ENCODE results near the gene OR6F1.

DNA sequence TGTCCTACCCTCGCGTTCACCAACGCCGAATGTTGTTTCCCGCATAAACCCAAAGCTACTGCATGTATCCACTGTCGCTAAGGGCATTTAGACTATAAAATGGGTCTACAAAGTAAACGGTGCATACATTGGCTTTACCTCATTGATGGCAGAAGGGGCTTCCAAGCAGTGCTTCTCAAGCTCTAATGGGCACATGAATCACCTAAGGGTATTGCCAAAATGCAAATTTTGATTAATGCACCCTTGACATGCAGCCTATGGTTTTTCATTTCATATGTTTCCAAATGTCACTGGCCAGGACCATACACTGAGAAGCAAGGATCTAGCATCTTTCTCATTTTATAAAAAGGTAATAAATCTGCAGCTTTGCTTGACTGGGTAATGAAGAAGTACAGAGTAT, 2.7 kb downstream of the OR6F1 start:
- no peak for TF ChIP-seq POLR2A (IDR thresholded peaks at IDR 0.05; ENCODE audit: low read length)
- no peak for TF ChIP-seq GATA1 (IDR thresholded peaks at IDR 0.05; ENCODE audit: low read depth, low read length)
